IPS-11a (cell line): ENCODE results near the gene NNAT.

Experiments used
- H3K4me3 ChIP-seq: one replicate; pipeline ENCODE4 v1.5.1; 2013; ENCODE audit warnings: low read depth, low read length, control low read depth

The NNAT gene

DNA sequence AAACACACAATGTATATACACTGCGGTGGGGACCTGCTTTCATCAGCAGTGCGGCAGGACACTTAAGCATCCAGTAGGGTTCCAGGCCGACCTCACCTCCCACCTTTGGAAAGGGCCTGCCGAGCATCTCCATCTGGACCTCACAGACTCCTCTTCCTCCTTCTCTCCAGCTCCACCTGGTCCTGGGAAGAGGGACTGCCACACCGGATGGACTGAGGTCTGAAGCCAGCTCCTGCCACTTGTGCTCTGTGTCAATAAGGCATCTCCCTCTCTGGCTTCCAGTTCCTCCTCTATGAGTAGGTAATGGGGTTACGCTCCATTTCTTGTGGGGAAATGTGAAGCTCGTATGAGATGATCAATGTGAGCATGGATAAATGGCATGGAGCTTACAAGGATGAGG is 19.1 kb upstream of the NNAT start:
- no peak overlapping the region for H3K4me3 ChIP-seq

DNA sequence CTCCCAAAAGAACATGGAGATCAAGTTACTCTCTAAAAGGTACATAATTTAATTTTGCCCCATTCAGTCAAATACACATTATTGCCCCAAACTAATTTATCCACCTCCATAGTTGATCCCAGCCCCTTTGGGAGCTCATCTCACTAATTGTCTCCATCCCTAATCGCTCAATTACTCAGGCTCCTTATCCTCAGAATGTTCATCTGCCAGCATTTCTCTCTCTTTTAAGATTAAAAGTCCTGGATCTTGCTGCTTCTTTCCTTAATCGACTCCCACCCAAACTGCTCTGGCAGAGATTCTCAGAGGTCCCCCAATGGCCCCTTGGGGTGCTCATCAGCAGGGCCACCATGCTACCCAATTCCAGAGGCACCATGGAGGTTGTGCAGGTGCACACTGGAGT is 18.4 kb upstream of the NNAT start:
- no peak overlapping the region for H3K4me3 ChIP-seq

DNA sequence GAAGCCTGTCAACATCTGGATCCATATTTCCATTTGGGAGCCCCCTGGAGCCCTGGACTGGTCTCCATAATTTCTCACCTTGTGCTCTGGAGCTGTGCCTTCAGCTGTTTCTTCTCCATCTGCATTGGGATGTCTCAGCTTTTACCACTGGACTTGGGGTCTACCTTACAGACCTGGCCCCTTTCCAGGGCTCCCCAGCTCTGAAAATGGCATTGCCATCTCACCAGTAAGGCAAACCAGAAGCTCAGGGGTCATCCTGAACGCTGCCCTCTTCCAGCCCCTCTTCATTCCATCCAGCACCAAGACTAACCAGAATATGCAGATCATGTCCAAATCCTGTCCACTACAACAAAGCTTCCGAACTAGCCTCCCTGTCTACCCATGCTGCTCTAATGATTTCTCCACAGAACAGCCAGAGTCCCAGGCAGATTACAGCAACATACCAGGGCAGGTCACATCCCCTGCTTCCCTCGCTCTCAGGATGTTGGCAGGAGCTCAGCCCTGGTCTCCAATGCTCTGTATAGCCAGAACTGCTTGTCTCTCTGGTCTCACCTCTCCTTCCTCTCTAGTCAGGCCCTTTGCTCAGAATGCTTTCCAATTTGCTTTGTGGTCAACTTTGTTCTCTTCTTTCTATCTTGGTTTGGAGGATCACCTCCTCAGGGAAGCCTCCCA is 17.7 kb upstream of the NNAT start:
- H3K4me3 ChIP-seq: no peak overlapping the region

DNA sequence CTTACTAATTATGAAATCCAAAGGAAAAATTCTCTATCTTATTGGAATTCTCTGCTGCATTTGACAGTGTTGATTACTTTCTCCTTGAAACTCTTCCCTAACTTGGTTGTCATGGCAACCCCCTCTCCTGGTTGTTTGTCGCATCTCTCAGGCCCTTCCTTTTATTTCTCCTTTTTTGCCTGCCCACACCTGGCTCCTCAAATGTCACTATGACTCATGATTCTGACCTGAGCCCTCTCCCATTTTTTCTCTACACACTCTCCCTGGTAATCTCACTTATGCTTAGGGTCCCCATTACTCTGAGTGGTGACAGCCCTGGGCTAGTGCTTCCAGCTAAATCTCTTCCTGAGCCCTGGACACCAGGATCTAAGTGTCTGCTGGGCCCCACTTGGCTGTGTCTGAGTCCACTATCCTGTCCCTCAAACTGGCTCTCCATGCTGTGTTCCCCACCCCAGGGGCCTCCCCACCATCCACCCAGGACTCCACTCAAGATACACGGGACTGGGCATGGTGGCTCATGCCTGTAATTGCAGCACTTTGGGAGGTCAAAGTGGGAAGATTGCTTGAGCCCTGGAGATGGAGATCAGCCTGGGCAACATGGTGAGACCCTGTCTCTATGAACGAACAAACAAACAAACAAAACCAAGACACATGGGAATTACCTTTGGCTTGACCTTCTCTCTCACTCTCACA is 16.5 kb upstream of the NNAT start:
- H3K4me3 ChIP-seq: no peak overlapping the region

DNA sequence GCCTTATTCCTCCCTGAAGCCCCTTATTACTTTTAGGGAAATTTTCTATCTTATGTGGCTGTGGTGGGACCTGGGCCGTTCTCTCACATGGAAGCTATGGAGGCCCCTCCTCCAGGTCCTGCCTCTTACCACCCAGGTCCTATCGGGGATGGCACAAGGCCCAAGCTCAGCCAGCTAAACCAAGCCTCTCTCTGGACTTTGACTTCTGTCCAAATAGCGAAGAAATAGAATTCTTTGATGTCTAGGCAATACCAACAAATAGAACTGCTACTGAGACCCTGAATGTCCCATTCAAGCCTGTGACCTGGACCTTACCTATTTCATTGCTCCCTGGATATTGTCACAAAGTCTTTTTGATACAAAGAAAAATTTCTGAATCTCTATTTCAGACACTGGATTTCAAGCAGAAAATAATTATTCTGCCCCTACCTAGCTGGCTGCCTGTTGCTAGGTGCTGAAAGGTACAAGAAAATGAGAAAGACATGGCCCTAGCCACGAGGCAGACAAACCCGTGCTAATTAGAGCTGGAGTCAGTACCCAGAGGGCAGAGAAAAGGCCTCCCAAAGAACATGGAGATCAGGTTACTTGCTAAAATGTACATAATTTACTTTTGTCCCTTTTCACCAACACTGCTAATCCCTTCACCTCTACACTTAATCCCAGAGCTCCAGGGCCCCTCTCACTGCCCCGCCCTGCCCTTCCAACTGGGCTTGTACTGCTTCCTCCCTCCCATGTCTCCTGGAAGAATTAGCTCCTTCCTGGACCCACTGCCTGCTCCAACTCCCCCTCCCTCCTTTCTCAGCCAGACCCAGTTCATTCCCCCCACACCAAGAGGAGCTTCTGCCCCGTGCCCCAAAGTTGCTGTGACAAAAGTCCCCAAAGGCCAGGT is 15.5 kb upstream of the NNAT start:
- no peak overlapping the region for H3K4me3 ChIP-seq

DNA sequence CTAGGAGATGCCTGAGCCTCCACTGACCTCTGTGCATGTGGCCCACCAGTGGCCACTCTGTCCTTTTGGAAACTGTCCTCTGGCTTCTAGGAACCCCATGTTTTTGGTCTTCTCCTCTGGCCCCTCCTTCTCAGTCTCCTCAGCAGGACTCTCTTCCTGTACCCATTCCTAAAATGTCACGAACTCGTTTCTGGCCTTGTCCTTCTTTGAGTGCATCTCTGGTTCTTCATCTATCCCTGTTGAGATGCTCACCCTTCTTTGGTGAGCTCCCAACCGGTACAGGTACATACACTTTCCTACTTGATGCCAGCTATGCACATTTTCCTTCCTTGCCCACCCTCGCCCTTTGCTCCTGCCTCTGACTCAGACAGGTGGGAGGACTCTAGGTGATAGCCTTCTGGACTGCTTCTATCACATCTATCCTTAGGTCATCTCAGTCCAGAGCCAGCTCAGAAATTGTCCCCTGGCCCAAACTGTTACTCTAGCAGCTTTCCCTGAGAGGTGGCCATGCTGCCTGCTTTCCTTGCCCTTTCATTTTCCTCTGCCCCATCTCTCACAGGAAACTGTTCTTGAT is 14.8 kb upstream of the NNAT start:
- no peak overlapping the region for H3K4me3 ChIP-seq

DNA sequence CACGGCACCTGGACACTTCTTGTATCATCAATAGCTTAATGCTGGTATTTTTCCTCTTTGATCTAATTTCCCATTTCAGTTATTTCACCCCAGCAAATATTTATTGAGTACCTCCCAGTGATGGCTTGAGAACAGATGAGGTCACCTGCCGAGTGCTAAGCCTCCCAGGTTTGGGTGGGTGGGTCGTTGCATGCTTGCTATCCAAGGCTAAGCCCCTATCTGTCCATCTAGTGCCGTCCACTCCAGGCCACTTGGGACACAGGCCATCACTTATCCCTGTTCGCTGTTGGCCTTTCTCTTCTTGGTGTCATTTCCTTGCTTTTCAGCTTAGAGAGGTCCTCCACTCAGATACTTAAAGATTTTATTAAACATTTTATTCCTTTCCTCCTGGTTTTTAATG is 10.8 kb upstream of the NNAT start:
- no peak overlapping the region for H3K4me3 ChIP-seq

DNA sequence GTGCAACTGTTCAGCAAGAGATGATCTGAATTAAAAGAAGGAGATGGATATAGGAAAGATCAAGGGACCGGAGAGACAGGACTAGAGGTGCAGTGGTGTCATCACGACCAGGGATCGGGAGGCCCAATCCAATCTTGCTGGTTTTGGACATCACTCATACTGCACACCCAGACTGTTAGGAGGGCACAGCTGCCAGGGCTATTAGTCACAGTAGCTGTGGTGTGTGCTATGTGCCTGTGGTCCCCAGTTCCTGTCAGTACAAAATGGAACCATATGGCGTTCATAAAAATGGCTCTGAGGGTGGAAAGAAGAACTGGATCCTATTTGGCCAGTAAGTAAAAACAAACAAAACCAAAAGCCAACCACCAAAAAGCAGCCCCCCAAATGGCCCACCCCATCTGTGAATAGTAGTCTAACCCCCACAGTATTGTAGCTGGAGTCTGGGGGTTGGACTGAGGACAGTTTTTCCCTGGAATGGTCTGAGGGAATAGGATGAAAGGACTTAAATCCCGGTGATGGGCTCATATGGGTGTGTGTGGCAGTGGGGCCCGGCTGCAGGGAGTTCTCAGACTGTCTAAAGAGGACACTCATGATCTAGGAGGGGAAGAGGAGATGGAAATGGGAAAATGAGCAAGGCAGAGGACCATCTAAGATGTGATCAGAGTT is 9.3 kb upstream of the NNAT start:
- H3K4me3 ChIP-seq: no peak overlapping the region

DNA sequence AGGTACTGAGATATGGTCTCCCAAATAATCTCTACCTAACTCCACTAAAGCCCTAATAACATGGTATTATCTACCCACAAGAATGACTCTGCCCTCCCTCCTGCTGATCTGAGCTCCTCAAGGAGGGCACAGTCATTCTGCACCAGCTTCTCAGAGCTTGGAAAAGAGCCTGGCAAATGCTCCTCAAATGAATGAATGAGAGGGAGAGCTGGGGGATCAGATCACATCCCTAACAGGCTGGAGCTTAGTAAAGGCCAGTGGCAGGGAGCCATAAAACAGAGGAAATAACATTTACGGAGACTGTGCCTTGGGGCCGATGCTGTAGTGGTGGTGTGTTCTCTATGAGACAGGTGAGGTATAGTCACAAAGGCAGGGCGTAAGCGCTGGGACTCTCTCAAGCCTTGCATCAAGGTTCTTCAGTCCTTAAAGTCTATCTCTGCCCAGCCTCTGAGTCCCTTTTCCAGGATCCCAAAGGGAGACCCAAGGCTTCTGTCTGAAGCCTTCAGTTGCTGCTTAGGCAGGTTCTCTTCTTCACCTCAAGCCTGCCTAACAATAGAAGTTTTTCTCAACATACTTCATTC is 7.2 kb upstream of the NNAT start:
- no peak overlapping the region for H3K4me3 ChIP-seq

DNA sequence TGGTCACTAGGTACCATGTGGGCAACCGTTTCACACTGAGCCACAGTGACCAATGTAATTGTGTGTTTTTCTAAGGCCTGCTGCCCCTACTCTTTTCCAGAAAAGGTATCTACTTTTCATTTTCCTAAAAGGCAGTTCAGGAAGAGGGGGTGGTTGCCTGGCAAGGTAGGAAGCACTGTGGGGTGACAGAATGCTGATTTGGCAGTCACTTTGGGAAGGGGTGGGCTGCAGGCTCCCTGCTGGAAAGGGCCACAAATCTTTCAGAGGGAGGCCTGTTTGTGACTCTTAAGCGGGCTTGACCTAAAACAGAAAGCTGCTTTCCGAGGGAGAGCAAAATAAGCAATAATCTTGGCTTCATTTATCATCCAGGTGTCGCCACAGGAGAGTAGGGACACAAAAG is 5.2 kb upstream of the NNAT start:
- H3K4me3 ChIP-seq: no peak overlapping the region

DNA sequence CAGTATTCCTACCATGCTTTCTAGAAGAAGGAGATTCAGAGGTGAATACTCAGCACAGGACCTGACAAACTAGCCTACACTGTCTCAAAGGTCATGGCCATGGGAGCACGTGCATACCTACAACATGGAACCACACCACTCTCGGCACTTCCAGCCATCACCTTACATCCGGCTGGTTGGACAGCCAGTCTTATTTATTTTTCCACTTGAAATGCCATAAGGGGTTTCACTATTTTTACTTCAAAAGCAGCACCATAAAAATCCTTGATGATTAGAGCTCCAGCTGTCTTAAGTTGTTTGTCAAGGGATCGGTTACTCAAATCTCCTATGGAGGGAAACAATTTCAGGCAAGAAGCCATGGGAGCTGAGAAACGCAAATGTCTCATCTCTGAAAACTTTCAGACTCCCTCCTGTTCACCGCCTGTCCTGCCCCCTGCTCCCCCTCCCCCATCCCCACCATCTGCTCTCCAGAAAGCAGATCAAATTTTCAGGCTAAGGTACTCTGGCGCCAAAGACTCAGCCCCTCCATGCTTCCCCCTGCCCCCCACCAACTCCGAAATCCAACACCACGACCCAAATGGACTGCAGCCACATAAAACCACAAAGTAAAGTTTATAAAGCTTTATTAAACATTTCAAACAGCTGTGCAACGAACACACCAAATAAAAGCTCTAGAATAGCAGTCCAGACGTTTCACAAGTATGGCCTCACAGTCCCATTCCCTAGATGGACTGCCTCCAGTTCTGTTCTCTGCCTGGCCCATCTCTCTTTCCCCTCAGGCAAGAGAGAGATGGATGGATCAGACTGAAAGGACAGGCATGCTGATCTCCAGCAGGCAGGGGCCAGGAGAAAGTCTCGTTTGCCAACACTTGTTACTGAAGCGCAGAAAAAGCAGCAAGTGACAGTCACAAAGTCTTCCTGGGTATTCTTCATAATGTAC is 4.0 kb upstream of the NNAT start:
- H3K4me3 ChIP-seq: no peak overlapping the region

DNA sequence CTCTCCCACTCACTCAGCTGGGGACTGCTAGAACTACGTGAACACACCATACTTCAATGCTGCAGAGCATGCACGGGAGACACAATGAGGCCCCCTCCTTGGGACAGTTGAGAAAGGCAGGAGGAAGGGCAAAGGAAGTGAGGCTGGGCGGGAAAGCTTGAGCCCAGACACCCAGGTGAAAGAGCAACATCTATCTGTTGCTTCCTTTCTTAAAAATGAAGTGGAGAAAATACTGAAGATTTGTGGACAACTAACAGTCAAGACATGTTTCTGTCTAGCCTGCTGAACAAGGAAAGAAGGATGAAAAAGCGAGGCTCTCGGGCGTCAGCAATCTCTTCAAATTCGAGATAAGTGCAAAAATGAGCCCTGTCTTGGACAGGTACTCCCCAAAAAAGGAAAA is 3.0 kb upstream of the NNAT start:
- H3K4me3 ChIP-seq: no peak overlapping the region

DNA sequence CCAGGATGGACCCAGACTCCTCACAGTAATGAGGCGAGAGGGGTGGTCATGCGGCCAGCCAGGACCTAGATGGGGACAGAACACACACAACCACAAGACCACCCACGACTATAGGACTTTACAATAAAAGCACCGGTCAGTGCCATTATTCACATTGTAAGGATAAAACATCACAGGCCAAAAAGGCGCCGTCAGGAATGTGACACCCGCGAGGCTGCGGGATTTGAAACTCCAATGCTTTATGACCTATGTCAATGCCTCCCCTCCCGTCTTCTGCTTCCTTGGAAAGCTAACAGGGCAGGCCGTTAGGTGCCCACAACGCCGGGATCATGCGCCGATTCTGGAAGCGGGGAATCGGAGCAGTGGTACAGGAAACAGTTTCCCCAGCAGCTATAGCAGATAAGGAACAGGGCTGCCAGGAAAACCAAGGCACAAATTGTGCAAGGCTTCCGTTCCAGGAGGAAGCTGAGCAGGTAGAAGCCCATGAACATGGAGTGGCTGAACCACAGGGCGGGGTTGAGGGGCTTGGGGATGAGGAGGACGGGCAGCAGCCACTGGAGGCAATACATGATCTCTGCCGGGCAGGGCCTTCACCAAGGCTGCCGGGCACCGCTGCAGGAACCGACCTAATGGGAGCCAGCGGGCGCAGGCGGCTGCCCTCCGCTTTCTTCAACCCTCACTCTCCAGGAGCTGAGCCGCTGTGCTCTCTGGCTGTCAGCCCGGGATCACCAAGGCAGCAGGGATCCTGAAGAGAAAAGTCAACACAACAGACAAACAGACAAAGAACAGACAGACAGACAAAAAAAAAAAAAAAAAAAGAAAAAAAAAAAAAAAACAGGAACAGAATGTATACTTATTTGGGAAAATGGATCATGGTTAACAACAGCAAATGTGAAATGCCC is 2.2 kb upstream of the NNAT start:
- H3K4me3 ChIP-seq: no peak overlapping the region

DNA sequence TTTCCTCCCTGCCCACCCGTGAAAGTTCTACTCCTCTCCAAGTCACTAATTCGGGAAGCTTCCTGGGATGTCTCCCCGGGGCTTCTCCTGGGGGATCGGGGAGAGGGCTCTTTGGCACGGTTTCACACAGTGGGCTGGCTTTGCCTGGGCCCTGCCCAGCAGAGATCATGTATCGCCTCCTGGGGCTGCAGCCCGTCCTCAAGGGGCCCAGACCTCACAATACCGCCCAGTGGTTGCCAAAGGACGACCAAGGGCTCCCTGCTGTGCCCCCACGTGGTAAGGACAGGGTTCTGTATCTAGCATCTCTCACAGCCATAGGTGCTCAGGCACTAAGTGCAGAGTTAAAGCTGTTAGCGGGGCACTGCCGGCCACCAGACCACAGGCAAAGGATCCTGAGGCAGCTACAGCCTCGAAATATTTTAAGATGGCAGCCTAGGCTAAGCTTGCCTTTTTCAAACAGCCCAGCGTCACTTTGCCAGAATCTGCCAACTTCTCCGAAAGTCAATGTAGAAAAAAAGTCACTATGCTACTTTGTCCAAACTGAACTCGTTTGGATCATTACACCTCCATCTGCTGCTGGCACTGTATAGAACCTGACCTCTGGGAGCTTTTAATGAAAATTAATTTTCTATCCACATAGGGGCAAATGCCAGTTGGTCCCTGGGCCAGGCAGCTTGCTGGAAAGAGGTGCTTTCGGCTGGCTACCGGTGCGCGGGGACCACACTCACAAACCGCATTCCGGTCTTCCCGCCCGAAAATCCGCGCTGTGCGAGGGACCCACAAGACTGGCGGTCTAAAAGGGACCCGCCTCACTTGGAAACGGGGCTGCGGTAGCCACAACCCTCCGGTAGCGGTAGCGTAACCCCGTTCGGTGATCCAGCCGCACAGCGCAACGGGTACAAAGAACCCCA is 1.3 kb upstream of the NNAT start:
- H3K4me3 ChIP-seq: no peak overlapping the region

DNA sequence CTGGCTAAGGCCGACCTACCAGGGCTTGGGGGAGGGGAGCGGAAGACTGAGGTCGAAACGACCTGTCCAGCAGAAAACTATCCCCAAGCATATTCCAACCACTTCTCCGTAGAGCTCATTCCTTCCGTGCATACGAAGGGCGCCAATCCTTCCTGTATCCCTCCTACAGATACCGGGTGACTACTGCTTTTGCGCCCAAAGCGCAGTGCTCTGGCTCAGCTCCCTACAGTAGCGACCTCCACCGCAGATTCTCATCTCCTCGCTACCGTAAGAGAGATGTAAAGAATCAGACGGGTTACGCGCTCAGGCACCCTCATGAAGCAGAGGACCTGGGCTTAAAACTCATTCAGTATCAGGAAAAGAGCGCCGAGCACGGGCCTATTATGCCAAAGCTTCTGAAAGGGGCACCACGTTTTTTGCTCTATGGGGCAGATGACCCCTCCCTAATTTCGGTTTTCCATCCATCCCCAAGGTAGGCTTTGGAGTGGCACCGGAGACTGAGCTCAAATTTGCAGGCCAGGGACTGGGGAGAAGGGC is 563 bp upstream of the NNAT start:
- no peak overlapping the region for H3K4me3 ChIP-seq

DNA sequence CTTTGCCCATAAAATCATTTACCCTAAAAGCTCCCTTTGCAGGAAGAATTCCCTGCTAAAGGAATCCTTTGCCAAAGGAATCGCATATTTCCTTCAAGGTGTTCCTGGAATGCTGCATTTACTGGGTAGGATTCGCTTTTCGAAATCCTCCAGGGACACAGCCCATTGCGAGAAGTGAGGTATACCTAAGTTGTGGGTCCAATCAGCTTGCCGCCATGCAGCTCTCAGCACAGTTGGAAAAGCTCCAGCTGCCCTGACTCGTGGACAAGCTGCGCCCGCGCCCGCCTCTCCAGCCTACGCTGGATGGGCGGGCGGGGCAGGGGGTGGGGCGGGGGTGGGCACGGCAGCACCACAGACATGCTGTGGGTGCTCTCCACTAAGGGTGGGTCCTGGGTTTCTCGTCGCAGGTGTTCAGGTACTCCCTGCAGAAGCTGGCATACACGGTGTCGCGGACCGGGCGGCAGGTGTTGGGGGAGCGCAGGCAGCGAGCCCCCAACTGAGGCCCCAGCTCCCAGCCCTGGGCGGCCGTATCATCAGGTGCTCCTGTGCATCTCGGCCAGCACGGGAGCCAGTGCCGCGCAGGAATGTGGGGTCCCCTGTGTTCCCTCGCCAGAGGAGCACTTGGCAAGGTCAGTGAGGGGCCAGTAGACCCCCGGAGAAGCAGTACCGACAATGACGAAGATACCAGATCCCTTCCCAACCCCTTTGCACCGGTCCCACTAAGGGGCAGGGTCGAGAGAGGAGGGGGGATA is 1.4 kb downstream of the NNAT start:
- no peak overlapping the region for H3K4me3 ChIP-seq

DNA sequence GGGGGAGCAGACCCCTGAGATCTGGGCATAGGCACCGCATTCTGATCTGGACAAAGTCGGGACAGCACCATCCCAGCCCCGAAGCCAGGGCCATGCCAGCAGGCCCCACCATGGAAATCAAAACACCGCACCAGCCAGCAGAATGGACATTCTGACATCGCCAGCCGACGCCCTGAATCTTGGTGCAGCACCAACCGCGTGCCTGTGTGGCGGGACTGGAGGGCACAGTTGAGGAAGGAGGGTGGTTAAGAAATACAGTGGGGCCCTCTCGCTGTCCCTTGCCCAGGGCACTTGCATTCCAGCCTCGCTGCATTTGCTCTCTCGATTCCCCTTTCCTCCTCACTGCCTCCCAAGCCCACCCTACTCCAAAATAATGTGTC is 2.0 kb downstream of the NNAT start:
- H3K4me3 ChIP-seq: no peak overlapping the region
